Sciatic nerve (tissue), 2 donors: ENCODE measurements around the gene XPNPEP3. TPM values are rescaled to one million over a fixed set of nuclear protein-coding genes. Genes with fewer than 3 reads are reported as not detected.

Experiments used
- ATAC-seq: fragments of 200-7000 bp; cut with Tn5 transposase; one replicate; pipeline ENCODE4 v1.9.1; 2020; ENCODE audit warnings: mild to moderate bottlenecking, moderate library complexity
- DNase-seq: peaks from one replicate; pipeline ENCODE4 v3.0.0-alpha.2; 2020; ENCODE audit warnings: low spot score
- intact Hi-C: fragments of 100-400 bp; cut with DNase I; formaldehyde crosslinking; loops from one replicate; pipeline ENCODE4 v1.14.2; 2022
- total RNA-seq: library from RNA; stranded (reverse); fragmentation: NEBNext Ultra II Directional; extraction: Animal tissue kit (Norgen Biotek cat#: 25700); gene quantifications from one replicate; pipeline ENCODE4 v1.2.1, GENCODE V29; 2021
- donor health status: DM: no; HTN: no; CAD: no.
- donor health status: DM: no; HTN: no; CAD: no.

The XPNPEP3 gene
- total RNA-seq, 1 donor from 2014 or later = 19.2 TPM

- intact Hi-C loops = no loop called here
- ATAC-seq (no peak), DNase-seq (no peak)
Measured at GRCh38 chr22:40919446-40919845, 62.5 kb downstream of the XPNPEP3 start.

GRCh38 chr22:40920526-40920925 is 63.6 kb downstream of the XPNPEP3 start:
- intact Hi-C loops = no loop called here
- ATAC-seq = no peak

GRCh38 chr22:40922484-40923303 is 65.7 kb downstream of the XPNPEP3 start:
- DNase-seq (no peak), ATAC-seq (peak; percentile 79)
- intact Hi-C loops = no loop called here

More at GRCh38 chr22:40920526-40920925, 63.6 kb downstream of the XPNPEP3 start:
- no peak for DNase-seq

GRCh38 chr22:40928657-40929056 is 71.7 kb downstream of the XPNPEP3 start:
- intact Hi-C loops = no loop called here
- ATAC-seq = no peak

GRCh38 chr22:40932396-40932795 is 75.4 kb downstream of the XPNPEP3 start:
- intact Hi-C loops = no loop called here
- DNase-seq (no peak), ATAC-seq (no peak)

More at GRCh38 chr22:40928657-40929056, 71.7 kb downstream of the XPNPEP3 start:
- DNase-seq = no peak

GRCh38 chr22:40939202-40939601 is 82.3 kb downstream of the XPNPEP3 start:
- intact Hi-C loops = no loop called here
- ATAC-seq = no peak
- DNase-seq = no peak

GRCh38 chr22:40950962-40951794 is 94.2 kb downstream of the XPNPEP3 start, which contains the start of gene RBX1:
RBX1 (plus strand) TSS chr22:40951378; CDS start chr22:40951399, 21 bp downstream.
- ATAC-seq (peak; percentile 98), DNase-seq (peak; percentile 99)
- intact Hi-C loops = no loop called here

- ATAC-seq (peak; percentile 2), DNase-seq (no peak)
- intact Hi-C loops = no loop called here
Measured at GRCh38 chr22:40951795-40952605, 95.1 kb downstream of the XPNPEP3 start.

GRCh38 chr22:40953471-40953870 is 96.5 kb downstream of the XPNPEP3 start:
- no peak for ATAC-seq
- intact Hi-C loops = no loop called here
- DNase-seq = no peak

GRCh38 chr22:40954113-40954512 is 97.2 kb downstream of the XPNPEP3 start:
- intact Hi-C loops = no loop called here
- DNase-seq (no peak), ATAC-seq (no peak)

GRCh38 chr22:40955571-40955970 is 98.6 kb downstream of the XPNPEP3 start:
- DNase-seq = no peak
- intact Hi-C loops = no loop called here
- ATAC-seq = no peak

GRCh38 chr22:40957601-40958000 is 100.7 kb downstream of the XPNPEP3 start:
- DNase-seq = peak; percentile 23
- no peak for ATAC-seq
- intact Hi-C loops = no loop called here

GRCh38 chr22:40958299-40958698 is 101.4 kb downstream of the XPNPEP3 start:
- no peak for ATAC-seq
- intact Hi-C loops = no loop called here
- DNase-seq = no peak

GRCh38 chr22:40960145-40960544 is 103.2 kb downstream of the XPNPEP3 start:
- ATAC-seq = no peak
- peak; percentile 15 for DNase-seq

GRCh38 chr22:40965936-40966725 is 109.2 kb downstream of the XPNPEP3 start:
- intact Hi-C loops = loop anchor here (10.0 kb wide), 1 partner anchor 129 kb away; the partner anchor contains the start of gene EP300
- no peak for ATAC-seq
- DNase-seq = peak; percentile 32

More at GRCh38 chr22:40960145-40960544, 103.2 kb downstream of the XPNPEP3 start:
- intact Hi-C loops = loop anchor here (10.0 kb wide), 1 partner anchor 135 kb away; the partner anchor contains the start of gene EP300

- intact Hi-C loops = loop anchor here (10.0 kb wide), 1 partner anchor 128 kb away; the partner anchor contains the start of gene EP300
- ATAC-seq (no peak), DNase-seq (peak; percentile 12)
Measured at GRCh38 chr22:40966726-40967085, 109.8 kb downstream of the XPNPEP3 start.

- DNase-seq = no peak
- no peak for ATAC-seq
Measured at GRCh38 chr22:40967111-40967760, 110.3 kb downstream of the XPNPEP3 start.

More at GRCh38 chr22:40967111-40967760, 110.3 kb downstream of the XPNPEP3 start:
- intact Hi-C loops = loop anchor here (10.0 kb wide), 1 partner anchor 128 kb away; the partner anchor contains the start of gene EP300
